PC-3 (cell line): Measurements from ENCODE around the gene SLC25A41. TPM values are rescaled to one million over a fixed set of nuclear protein-coding genes. Genes with fewer than 3 reads are reported as not detected.

Source experiments
- ATAC-seq: fragments of 200-7000 bp; cut with Tn5 transposase; 2 replicates; pipeline ENCODE4 v1.9.1; 2020; ENCODE audit warnings: mild to moderate bottlenecking, moderate library complexity
- BruUV-seq: library from RNA; stranded (reverse); fragments of 400-500 nt; replicated peaks from 2 replicates; lab custom pipeline; 2021; lab: Mats Ljungman, UMichigan
- CTCF ChIA-PET: fragments of 300-600 bp; sonication (Branson Sonifier 250); formaldehyde crosslinking; loops from one replicate; lab custom pipeline; 2022; ENCODE audit warnings: antibody characterized with exemption; lab: Charles Lee
- POLR2A ChIA-PET: fragments of 300-600 bp; sonication (Branson Sonifier 250); formaldehyde crosslinking; loops from one replicate; lab custom pipeline; 2022; ENCODE audit warnings: antibody characterized with exemption; ENCODE audit not compliant: unreplicated experiment; lab: Charles Lee
- DNase-seq: peaks from one replicate; pipeline ENCODE4 v3.0.0-alpha.2; 2015
- H2AFZ ChIP-seq: fragments of 300-600 bp; sonication (generic); 2 replicates; pipeline ENCODE4 v1.6.0; 2016; ENCODE audit warnings: antibody characterized with exemption, low read length
- H3F3A ChIP-seq: fragments of 300-600 bp; sonication (generic); one replicate; pipeline ENCODE4 v1.6.0; 2017; ENCODE audit warnings: antibody characterized with exemption, low read length, control low read depth, mild to moderate bottlenecking; ENCODE audit not compliant: unreplicated experiment
- H3K27ac ChIP-seq: fragments of 300-600 bp; sonication (generic); 2 replicates; pipeline ENCODE4 v1.5.1; 2016; ENCODE audit warnings: mild to moderate bottlenecking, low read length
- H3K27me3 ChIP-seq: fragments of 300-600 bp; sonication (generic); 2 replicates; pipeline ENCODE4 v1.6.1; 2016; ENCODE audit warnings: low read length, mixed read lengths
- H3K36me3 ChIP-seq: fragments of 300-600 bp; sonication (generic); 2 replicates; pipeline ENCODE4 v1.6.1; 2016; ENCODE audit warnings: low read depth, mixed run types, low read length, mixed read lengths
- H3K4me1 ChIP-seq: fragments of 300-600 bp; sonication (generic); 2 replicates; pipeline ENCODE4 v1.5.1; 2016; ENCODE audit warnings: low read length; ENCODE audit not compliant: insufficient read depth
- H3K4me2 ChIP-seq: fragments of 300-600 bp; sonication (generic); 2 replicates; pipeline ENCODE4 v1.6.0; 2016; ENCODE audit warnings: low read length
- H3K4me3 ChIP-seq: fragments of 300-600 bp; sonication (generic); 2 replicates; pipeline ENCODE4 v1.5.1; 2016; ENCODE audit warnings: mild to moderate bottlenecking, low read length, mixed read lengths
- H3K79me2 ChIP-seq: fragments of 300-600 bp; sonication (generic); 2 replicates; pipeline ENCODE4 v1.6.1; 2017; ENCODE audit warnings: low read length, mixed read lengths
- H3K9ac ChIP-seq: fragments of 300-600 bp; sonication (generic); 2 replicates; pipeline ENCODE4 v1.6.0; 2016; ENCODE audit warnings: mild to moderate bottlenecking, low read length
- H3K9me2 ChIP-seq: fragments of 300-600 bp; sonication (generic); replicated peaks from 2 replicates; pipeline ENCODE4 v1.6.1; 2016; ENCODE audit warnings: mixed run types, low read length, mixed read lengths
- H3K9me3 ChIP-seq: fragments of 300-600 bp; sonication (generic); 2 replicates; pipeline ENCODE4 v1.6.1; 2016; ENCODE audit warnings: low read length, mixed read lengths
- H4K20me1 ChIP-seq: fragments of 300-600 bp; sonication (generic); 2 replicates; pipeline ENCODE4 v1.6.1; 2016; ENCODE audit warnings: low read length, mixed read lengths
- CTCF ChIP-seq: fragments of 300-600 bp; sonication (generic); conservative IDR thresholded peaks from 2 replicates; pipeline ENCODE4 v1.5.1; 2017; ENCODE audit warnings: antibody characterized with exemption, low read depth, mild to moderate bottlenecking, low read length
- EZH2 ChIP-seq: fragments of 300-600 bp; sonication (generic); IDR thresholded peaks from one replicate; pipeline ENCODE4 v1.6.1; 2017; ENCODE audit warnings: antibody characterized with exemption, mild to moderate bottlenecking, low read length; ENCODE audit not compliant: unreplicated experiment
- EZH2phosphoT487 ChIP-seq: fragments of 300-600 bp; sonication (generic); IDR thresholded peaks from 2 replicates; pipeline ENCODE4 v1.6.1; 2018; ENCODE audit warnings: mild to moderate bottlenecking, antibody characterized with exemption, low read length, borderline replicate concordance
- intact Hi-C: fragments of 100-400 bp; cut with micrococcal nuclease; formaldehyde crosslinking; loops from 2 replicates; pipeline ENCODE4 v1.9.0; 2023
- total RNA-seq: library from RNA; depleted of rRNA; stranded (reverse); fragments of >200 nt; gene quantifications from 2 replicates; pipeline ENCODE4 v1.2.3, GENCODE V29; 2014

Gene SLC25A41
- total RNA-seq, 1 experiment from 2014 or later = 0.26 TPM

- H3K4me3 ChIP-seq = no peak overlapping the region
- H3K9me3 ChIP-seq = no peaks in the 10 kb centered on the region
- DNase-seq (no peak), ATAC-seq (no peak)
- H3K9ac ChIP-seq = no peak overlapping the region
- H3K4me2 ChIP-seq = no peak overlapping the region
- H3K27me3 ChIP-seq = no peaks in the 10 kb centered on the region
- peaks cover 71% of the 10 kb centered on the region for H3K36me3 ChIP-seq
- H4K20me1 ChIP-seq = peaks cover 31% of the 10 kb centered on the region
- H3K9me2 ChIP-seq = no peaks in the 10 kb centered on the region
- BruUV-seq = no TSS peak
- H2AFZ ChIP-seq = no peak overlapping the region
- no peak overlapping the region for H3K27ac ChIP-seq
- no peak for TF ChIP-seq CTCF
- no peak for TF ChIP-seq EZH2
- no peak for TF ChIP-seq EZH2phosphoT487
- H3K4me1 ChIP-seq = no peaks in the 10 kb centered on the region
- POLR2A ChIA-PET = no interaction called here
- CTCF ChIA-PET = no interaction called here
- H3K79me2 ChIP-seq = peaks cover 18% of the 10 kb centered on the region
- no peaks in the 10 kb centered on the region for H3F3A ChIP-seq
- intact Hi-C loops = no loop called here
Measured at GRCh38 chr19:6415591-6416190, 17.9 kb downstream of the SLC25A41 start.

- ChIA-PET CTCF (no interaction called here), POLR2A (no interaction called here)
- intact Hi-C loops = no loop called here
- Histone ChIP-seq H3K9me3 (no peaks in the 10 kb centered on the region), H4K20me1 (peaks cover 24% of the 10 kb centered on the region), H2AFZ (no peak overlapping the region), H3F3A (no peaks in the 10 kb centered on the region), H3K9me2 (no peaks in the 10 kb centered on the region), H3K36me3 (peaks cover 64% of the 10 kb centered on the region), H3K4me2 (no peak overlapping the region), H3K4me3 (no peak overlapping the region), H3K9ac (no peak overlapping the region), H3K4me1 (no peaks in the 10 kb centered on the region), H3K27ac (no peak overlapping the region), H3K27me3 (no peaks in the 10 kb centered on the region), H3K79me2 (peaks cover 11% of the 10 kb centered on the region)
- BruUV-seq = no TSS peak
- no peak for DNase-seq
- ATAC-seq = no peak
- TF ChIP-seq EZH2phosphoT487 (no peak), EZH2 (no peak), CTCF (no peak)
Measured at GRCh38 chr19:6414793-6415590, 18.6 kb downstream of the SLC25A41 start.
